Measurements from ENCODE around the gene CR1.
"Not testable (repeated sequence)": the region's sequence is repeated elsewhere in the genome, so short reads cannot be mapped to it uniquely, and the experiment has no call there.

- TF ChIP-seq CTCF, EZH2phosphoT487, EZH2 (IDR thresholded peaks at IDR 0.05): not testable (repeated sequence)
Observed at GRCh38 chr1:207571926-207572325, 76.0 kb downstream of the CR1 start.

All from neural progenitor cell (in vitro differentiated cells).